WTC11 (cell line): ENCODE results near the gene HSF2BP. TPM values are rescaled to one million over a fixed set of nuclear protein-coding genes. Genes with fewer than 3 reads are reported as not detected.

ENCODE experiments used
- ATAC-seq: fragments of 200-7000 bp; cut with Tn5 transposase; 2 replicates; pipeline ENCODE4 v1.10.0; 2021; ENCODE audit warnings: mild to moderate bottlenecking, moderate library complexity
- CTCF ChIA-PET: fragments of 300-600 bp; sonication (Branson Sonifier 250); formaldehyde crosslinking; loops from one replicate; lab custom pipeline; 2021; ENCODE audit warnings: antibody characterized with exemption; lab: Charles Lee
- POLR2A ChIA-PET: fragments of 350-600 bp; sonication (Branson Sonifier 250); formaldehyde crosslinking; loops from one replicate; lab custom pipeline; 2021; ENCODE audit warnings: antibody characterized with exemption; lab: Charles Lee
- DNase-seq: peaks from one replicate; pipeline ENCODE4 v3.0.0; 2021; ENCODE audit warnings: low spot score
- H3K27ac Mint-ChIP-seq: 2 replicates; pipeline ENCODE4 v1.8.0; 2021; ENCODE audit warnings: mixed read lengths
- H3K27me3 Mint-ChIP-seq: 2 replicates; pipeline ENCODE4 v1.8.0; 2021; ENCODE audit warnings: low read depth, mild to moderate bottlenecking, moderate library complexity, mixed read lengths
- H3K36me3 Mint-ChIP-seq: 2 replicates; pipeline ENCODE4 v1.8.0; 2021; ENCODE audit warnings: mixed read lengths
- H3K4me1 Mint-ChIP-seq: 2 replicates; pipeline ENCODE4 v1.8.0; 2022; ENCODE audit warnings: mixed read lengths
- H3K4me3 Mint-ChIP-seq: 2 replicates; pipeline ENCODE4 v1.8.0; 2021; ENCODE audit warnings: mild to moderate bottlenecking, moderate library complexity, mixed read lengths
- H3K9me3 Mint-ChIP-seq: 2 replicates; pipeline ENCODE4 v1.8.0; 2021; ENCODE audit warnings: mixed read lengths
- CREM ChIP-seq: sonication (generic); formaldehyde crosslinking; IDR thresholded peaks from 2 replicates; pipeline ENCODE4 v1.8.1; 2022; ENCODE audit warnings: mild to moderate bottlenecking, missing genetic modification reagents, moderate library complexity
- NFATC4 ChIP-seq: fragments of 250-450 bp; sonication (Bioruptor Pico); IDR thresholded peaks from 2 replicates; pipeline ENCODE4 v1.9.0; 2021; ENCODE audit warnings: mild to moderate bottlenecking
- SP1 ChIP-seq: sonication (generic); formaldehyde crosslinking; conservative IDR thresholded peaks from 2 replicates; pipeline ENCODE4 v1.8.1; 2022; ENCODE audit warnings: missing genetic modification reagents
- TEAD4 ChIP-seq: sonication (generic); formaldehyde crosslinking; IDR thresholded peaks from 2 replicates; pipeline ENCODE4 v1.8.0; 2022; ENCODE audit warnings: mild to moderate bottlenecking, missing genetic modification reagents
- ZNF121 ChIP-seq: sonication (generic); formaldehyde crosslinking; IDR thresholded peaks from 2 replicates; pipeline ENCODE4 v1.8.0; 2023; ENCODE audit warnings: missing genetic modification reagents
- ZNF219 ChIP-seq: sonication (generic); formaldehyde crosslinking; IDR thresholded peaks from 2 replicates; pipeline ENCODE4 v1.8.0; 2023; ENCODE audit warnings: missing genetic modification reagents, mild to moderate bottlenecking, borderline replicate concordance
- ZNF317 ChIP-seq: sonication (generic); formaldehyde crosslinking; IDR thresholded peaks from 2 replicates; pipeline ENCODE4 v1.8.1; 2023; ENCODE audit warnings: low read depth, mild to moderate bottlenecking, moderate library complexity, missing genetic modification reagents, borderline replicate concordance
- total RNA-seq: library from RNA; stranded (reverse); gene quantifications from 3 replicates; pipeline ENCODE4 v1.2.3, GENCODE V29; 2021
- TF ChIP-seq, protein P1 (sequence below): sonication (generic); formaldehyde crosslinking; IDR thresholded peaks from 2 replicates; pipeline ENCODE4 v1.8.1; 2022; ENCODE audit warnings: mild to moderate bottlenecking, missing genetic modification reagents, moderate library complexity, borderline replicate concordance
- TF ChIP-seq, protein P2 (sequence below): sonication (generic); formaldehyde crosslinking; IDR thresholded peaks from 2 replicates; pipeline ENCODE4 v1.8.1; 2022; ENCODE audit warnings: low read depth, mild to moderate bottlenecking, moderate library complexity, missing genetic modification reagents, borderline replicate concordance
- TF ChIP-seq, protein P3 (sequence below): sonication (generic); formaldehyde crosslinking; conservative IDR thresholded peaks from 2 replicates; pipeline ENCODE4 v1.8.1; 2022; ENCODE audit warnings: mild to moderate bottlenecking, missing genetic modification reagents
- TF ChIP-seq, protein P4 (sequence below): sonication (generic); formaldehyde crosslinking; IDR thresholded peaks from 2 replicates; pipeline ENCODE4 v1.8.0; 2023; ENCODE audit warnings: missing genetic modification reagents
- TF ChIP-seq, protein P5 (sequence below): fragments of 200-600 bp; IDR thresholded peaks from 2 replicates; pipeline ENCODE4 v1.8.0; 2022; ENCODE audit warnings: antibody characterized with exemption
- TF ChIP-seq, protein P6 (sequence below): sonication (generic); formaldehyde crosslinking; conservative IDR thresholded peaks from 2 replicates; pipeline ENCODE4 v1.8.1; 2023; ENCODE audit warnings: mild to moderate bottlenecking, low read depth, missing genetic modification reagents, moderate library complexity

The HSF2BP gene
- total RNA-seq, 1 experiment from 2014 or later = 1.1 TPM

DNA sequence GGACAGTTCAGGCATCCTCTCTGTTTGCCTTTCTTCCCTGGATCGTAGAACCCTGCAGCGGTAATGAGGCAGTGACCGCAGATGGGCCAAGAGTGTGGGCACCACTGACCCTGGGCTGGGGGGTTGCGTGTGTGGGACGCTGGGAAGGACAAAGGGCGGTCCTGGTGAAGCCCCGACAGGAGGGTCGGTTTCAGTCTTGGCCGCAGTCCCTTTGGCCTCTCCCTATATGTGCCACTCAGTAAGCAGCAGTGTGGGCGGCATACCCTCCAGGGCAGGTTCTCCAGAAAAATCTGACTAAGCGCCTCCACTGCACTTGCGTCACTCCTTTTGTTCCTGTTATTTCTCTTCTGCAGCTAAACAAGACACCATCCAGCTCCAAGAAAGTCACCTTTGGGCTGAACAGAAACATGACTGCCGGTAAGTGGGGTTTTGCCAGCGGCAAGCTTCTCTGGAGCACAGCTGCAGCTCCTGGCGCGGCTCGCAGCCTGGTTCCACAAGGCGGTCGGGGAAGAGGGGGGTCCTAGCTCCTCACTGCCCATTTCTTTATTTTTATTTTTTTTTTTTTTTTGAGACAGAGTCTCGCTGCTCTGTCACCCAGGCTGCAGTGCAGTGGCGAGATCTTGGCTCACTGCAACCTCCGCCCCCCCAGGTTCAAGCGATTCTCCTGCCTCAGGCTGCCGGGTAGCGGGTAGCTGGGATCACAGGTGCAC, 32.0 kb upstream of the HSF2BP start (continued):
- TF ChIP-seq, protein P1, sequence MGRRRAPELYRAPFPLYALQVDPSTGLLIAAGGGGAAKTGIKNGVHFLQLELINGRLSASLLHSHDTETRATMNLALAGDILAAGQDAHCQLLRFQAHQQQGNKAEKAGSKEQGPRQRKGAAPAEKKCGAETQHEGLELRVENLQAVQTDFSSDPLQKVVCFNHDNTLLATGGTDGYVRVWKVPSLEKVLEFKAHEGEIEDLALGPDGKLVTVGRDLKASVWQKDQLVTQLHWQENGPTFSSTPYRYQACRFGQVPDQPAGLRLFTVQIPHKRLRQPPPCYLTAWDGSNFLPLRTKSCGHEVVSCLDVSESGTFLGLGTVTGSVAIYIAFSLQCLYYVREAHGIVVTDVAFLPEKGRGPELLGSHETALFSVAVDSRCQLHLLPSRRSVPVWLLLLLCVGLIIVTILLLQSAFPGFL (CRISPR knock-in tag) = no peak
- TF ChIP-seq, protein P2, sequence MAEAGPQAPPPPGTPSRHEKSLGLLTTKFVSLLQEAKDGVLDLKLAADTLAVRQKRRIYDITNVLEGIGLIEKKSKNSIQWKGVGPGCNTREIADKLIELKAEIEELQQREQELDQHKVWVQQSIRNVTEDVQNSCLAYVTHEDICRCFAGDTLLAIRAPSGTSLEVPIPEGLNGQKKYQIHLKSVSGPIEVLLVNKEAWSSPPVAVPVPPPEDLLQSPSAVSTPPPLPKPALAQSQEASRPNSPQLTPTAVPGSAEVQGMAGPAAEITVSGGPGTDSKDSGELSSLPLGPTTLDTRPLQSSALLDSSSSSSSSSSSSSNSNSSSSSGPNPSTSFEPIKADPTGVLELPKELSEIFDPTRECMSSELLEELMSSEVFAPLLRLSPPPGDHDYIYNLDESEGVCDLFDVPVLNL (CRISPR knock-in tag) = no peak
- TF ChIP-seq ZNF317 (no peak), ZNF121 (no peak), TEAD4 (no peak)
- TF ChIP-seq, all 79 proteins: peak for 0

DNA sequence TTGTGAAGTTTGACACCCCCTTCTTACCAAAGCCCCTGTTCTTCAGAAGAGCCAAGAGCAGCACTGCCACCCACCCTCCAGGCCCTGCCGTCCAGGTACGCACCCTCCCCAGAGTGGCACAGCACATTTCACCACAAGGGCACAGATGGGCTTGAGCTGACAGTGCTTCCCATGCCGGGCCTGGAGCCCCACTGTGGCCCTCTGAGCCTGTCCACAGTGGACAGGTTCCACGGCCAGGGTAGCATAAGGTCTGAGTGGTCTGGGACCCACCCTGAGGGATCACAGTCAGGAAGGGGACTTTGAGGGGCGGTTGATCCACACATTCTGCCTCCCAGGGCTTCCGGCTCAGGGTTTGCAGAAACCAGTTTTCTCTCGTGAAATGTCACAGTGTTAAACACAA, 31.1 kb upstream of the HSF2BP start:
- ChIA-PET POLR2A (no interaction called here), CTCF (interaction anchor here (1.7 kb wide), 1 partner anchor 38 kb away, joined by 6 read pairs; no protein-coding TSS in a partner anchor)
- Mint-ChIP-seq H3K4me3 (no peak overlapping the region), H3K36me3 (peaks cover 67% of the 10 kb centered on the region), H3K27ac (0 out of 2 replicates have a peak overlapping the region, but pooled peaks have one; percentile 65), H3K9me3 (no peaks in the 10 kb centered on the region), H3K4me1 (no peaks in the 10 kb centered on the region), H3K27me3 (no peaks in the 10 kb centered on the region)
- no peak for DNase-seq
- ATAC-seq = no peak
- TF ChIP-seq, protein P3, sequence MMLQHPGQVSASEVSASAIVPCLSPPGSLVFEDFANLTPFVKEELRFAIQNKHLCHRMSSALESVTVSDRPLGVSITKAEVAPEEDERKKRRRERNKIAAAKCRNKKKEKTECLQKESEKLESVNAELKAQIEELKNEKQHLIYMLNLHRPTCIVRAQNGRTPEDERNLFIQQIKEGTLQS (CRISPR knock-in tag) = no peak
- TF ChIP-seq CREM (CRISPR knock-in tag) (no peak), SP1 (CRISPR knock-in tag) (no peak), ZNF219 (CRISPR knock-in tag) (no peak)

- Mint-ChIP-seq H3K9me3 (no peaks in the 10 kb centered on the region), H3K27ac (no peak overlapping the region), H3K36me3 (peaks cover 71% of the 10 kb centered on the region), H3K4me1 (no peaks in the 10 kb centered on the region), H3K27me3 (no peaks in the 10 kb centered on the region), H3K4me3 (no peak overlapping the region)
- CTCF ChIA-PET = interaction anchor here (1.7 kb wide), 1 partner anchor 39 kb away, joined by 6 read pairs; no protein-coding TSS in a partner anchor
- TF ChIP-seq NFATC4 (CRISPR knock-in tag) = no peak
- TF ChIP-seq, protein P4, sequence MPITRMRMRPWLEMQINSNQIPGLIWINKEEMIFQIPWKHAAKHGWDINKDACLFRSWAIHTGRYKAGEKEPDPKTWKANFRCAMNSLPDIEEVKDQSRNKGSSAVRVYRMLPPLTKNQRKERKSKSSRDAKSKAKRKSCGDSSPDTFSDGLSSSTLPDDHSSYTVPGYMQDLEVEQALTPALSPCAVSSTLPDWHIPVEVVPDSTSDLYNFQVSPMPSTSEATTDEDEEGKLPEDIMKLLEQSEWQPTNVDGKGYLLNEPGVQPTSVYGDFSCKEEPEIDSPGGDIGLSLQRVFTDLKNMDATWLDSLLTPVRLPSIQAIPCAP = no peak
- TF ChIP-seq, protein P5, sequence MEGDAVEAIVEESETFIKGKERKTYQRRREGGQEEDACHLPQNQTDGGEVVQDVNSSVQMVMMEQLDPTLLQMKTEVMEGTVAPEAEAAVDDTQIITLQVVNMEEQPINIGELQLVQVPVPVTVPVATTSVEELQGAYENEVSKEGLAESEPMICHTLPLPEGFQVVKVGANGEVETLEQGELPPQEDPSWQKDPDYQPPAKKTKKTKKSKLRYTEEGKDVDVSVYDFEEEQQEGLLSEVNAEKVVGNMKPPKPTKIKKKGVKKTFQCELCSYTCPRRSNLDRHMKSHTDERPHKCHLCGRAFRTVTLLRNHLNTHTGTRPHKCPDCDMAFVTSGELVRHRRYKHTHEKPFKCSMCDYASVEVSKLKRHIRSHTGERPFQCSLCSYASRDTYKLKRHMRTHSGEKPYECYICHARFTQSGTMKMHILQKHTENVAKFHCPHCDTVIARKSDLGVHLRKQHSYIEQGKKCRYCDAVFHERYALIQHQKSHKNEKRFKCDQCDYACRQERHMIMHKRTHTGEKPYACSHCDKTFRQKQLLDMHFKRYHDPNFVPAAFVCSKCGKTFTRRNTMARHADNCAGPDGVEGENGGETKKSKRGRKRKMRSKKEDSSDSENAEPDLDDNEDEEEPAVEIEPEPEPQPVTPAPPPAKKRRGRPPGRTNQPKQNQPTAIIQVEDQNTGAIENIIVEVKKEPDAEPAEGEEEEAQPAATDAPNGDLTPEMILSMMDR = no peak
- TF ChIP-seq, protein P1 (CRISPR knock-in tag) = no peak
- TF ChIP-seq, protein P6, sequence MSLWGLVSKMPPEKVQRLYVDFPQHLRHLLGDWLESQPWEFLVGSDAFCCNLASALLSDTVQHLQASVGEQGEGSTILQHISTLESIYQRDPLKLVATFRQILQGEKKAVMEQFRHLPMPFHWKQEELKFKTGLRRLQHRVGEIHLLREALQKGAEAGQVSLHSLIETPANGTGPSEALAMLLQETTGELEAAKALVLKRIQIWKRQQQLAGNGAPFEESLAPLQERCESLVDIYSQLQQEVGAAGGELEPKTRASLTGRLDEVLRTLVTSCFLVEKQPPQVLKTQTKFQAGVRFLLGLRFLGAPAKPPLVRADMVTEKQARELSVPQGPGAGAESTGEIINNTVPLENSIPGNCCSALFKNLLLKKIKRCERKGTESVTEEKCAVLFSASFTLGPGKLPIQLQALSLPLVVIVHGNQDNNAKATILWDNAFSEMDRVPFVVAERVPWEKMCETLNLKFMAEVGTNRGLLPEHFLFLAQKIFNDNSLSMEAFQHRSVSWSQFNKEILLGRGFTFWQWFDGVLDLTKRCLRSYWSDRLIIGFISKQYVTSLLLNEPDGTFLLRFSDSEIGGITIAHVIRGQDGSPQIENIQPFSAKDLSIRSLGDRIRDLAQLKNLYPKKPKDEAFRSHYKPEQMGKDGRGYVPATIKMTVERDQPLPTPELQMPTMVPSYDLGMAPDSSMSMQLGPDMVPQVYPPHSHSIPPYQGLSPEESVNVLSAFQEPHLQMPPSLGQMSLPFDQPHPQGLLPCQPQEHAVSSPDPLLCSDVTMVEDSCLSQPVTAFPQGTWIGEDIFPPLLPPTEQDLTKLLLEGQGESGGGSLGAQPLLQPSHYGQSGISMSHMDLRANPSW (CRISPR knock-in tag) = no peak
- POLR2A ChIA-PET = no interaction called here
- DNase-seq (no peak), ATAC-seq (no peak)
Observed at GRCh38 chr21:43689556-43690337, 30.5 kb upstream of the HSF2BP start.
